ENCODE measurements around the gene KLHL6. TPM values are rescaled to one million over a fixed set of nuclear protein-coding genes. Genes with fewer than 3 reads are reported as not detected.
"Not testable (repeated sequence)": the region's sequence is repeated elsewhere in the genome, so short reads cannot be mapped to it uniquely, and the experiment has no call there.

The KLHL6 gene
- total RNA-seq, 1 experiment from 2014 or later, result not detected

DNA sequence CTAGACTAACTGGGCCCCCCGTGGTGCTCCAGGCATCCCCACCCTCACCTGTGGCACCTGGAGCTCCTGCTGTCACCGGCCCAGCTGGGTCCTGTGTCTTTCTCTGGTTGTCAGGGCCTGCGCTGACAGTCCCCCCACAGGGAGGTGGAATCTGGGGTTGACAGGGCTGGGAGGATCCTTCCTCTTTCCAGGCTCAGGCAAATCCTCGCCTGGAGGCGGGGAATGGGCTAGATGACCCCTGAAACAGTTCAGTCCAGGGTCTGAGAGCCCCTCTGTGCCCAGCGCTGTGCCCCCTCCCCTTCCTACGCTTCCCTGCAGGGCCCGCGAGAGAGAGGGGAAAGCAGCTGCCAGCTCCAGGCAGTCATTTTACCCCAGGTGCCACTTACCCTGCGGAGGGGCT lies 77.0 kb downstream of the KLHL6 start:
- POLR2A ChIA-PET (ENCODE audit: low non-redundant PET), result no interaction called here
- no peak overlapping the region for H3K4me3 ChIP-seq (ENCODE audit: low read depth, low read length, poor library complexity, severe bottlenecking)
- H3K27ac ChIP-seq (ENCODE audit: low read depth, low read length, poor library complexity, severe bottlenecking), result no peak overlapping the region
- no peaks in the 10 kb centered on the region for H3K9me3 ChIP-seq (ENCODE audit: low read depth, low read length, poor library complexity, severe bottlenecking)
- no peaks in the 10 kb centered on the region for H3K36me3 ChIP-seq (ENCODE audit: insufficient read depth, low read length, poor library complexity, severe bottlenecking)
- no peaks in the 10 kb centered on the region for H3K4me1 ChIP-seq (ENCODE audit: insufficient read depth, low read length, poor library complexity, severe bottlenecking)
- CTCF ChIA-PET, result interaction anchor here (0.5 kb wide), 1 partner anchor 150 kb away, joined by 5 read pairs; no protein-coding TSS in a partner anchor
- intact Hi-C loops (cut with micrococcal nuclease; ENCODE audit: unreplicated experiment), result loop anchor here (5.0 kb wide), 1 partner anchor 404 kb away; the partner anchor contains the start of gene PARL
- BruUV-seq (replicated peaks), result no TSS peak
- TF ChIP-seq EZH2 (IDR thresholded peaks at IDR 0.05; ENCODE audit: borderline replicate concordance, low read depth, low read length, poor library complexity, severe bottlenecking) (no peak), CTCF (conservative IDR thresholded peaks at IDR 0.05; ENCODE audit: low read depth, low read length) (no peak)
- H3K27me3 ChIP-seq (replicated peaks; ENCODE audit: insufficient read depth, low read depth, low read length, poor library complexity), result peaks cover 5% of the 10 kb centered on the region
- DNase-seq (ENCODE audit: low spot score), result no peak

GRCh38 chr3:183477801-183478456 lies 77.6 kb downstream of the KLHL6 start:
- Histone ChIP-seq H3K36me3 (ENCODE audit: insufficient read depth, low read length, poor library complexity, severe bottlenecking) (no peaks in the 10 kb centered on the region), H3K27me3 (replicated peaks; ENCODE audit: insufficient read depth, low read depth, low read length, poor library complexity) (peaks cover 5% of the 10 kb centered on the region), H3K27ac (ENCODE audit: low read depth, low read length, poor library complexity, severe bottlenecking) (no peak overlapping the region), H3K9me3 (ENCODE audit: low read depth, low read length, poor library complexity, severe bottlenecking) (no peaks in the 10 kb centered on the region), H3K4me3 (ENCODE audit: low read depth, low read length, poor library complexity, severe bottlenecking) (no peak overlapping the region), H3K4me1 (ENCODE audit: insufficient read depth, low read length, poor library complexity, severe bottlenecking) (no peaks in the 10 kb centered on the region)
- ChIA-PET POLR2A (ENCODE audit: low non-redundant PET) (no interaction called here), CTCF (no interaction called here)
- no peak for TF ChIP-seq CTCF (conservative IDR thresholded peaks at IDR 0.05; ENCODE audit: low read depth, low read length)
- no peak for TF ChIP-seq EZH2 (IDR thresholded peaks at IDR 0.05; ENCODE audit: borderline replicate concordance, low read depth, low read length, poor library complexity, severe bottlenecking)
- no peak for DNase-seq (ENCODE audit: low spot score)
- intact Hi-C loops (cut with micrococcal nuclease; ENCODE audit: unreplicated experiment), result loop anchor here (5.0 kb wide), 1 partner anchor 404 kb away; the partner anchor contains the start of gene PARL
- no TSS peak for BruUV-seq (replicated peaks)

GRCh38 chr3:183475764-183476162 lies 79.7 kb downstream of the KLHL6 start:
- BruUV-seq (replicated peaks); H3K4me1 ChIP-seq (ENCODE audit: insufficient read depth, low read length, poor library complexity, severe bottlenecking); H3K27ac ChIP-seq (ENCODE audit: low read depth, low read length, poor library complexity, severe bottlenecking); H3K4me3 ChIP-seq (ENCODE audit: low read depth, low read length, poor library complexity, severe bottlenecking); POLR2A ChIA-PET (ENCODE audit: low non-redundant PET); H3K36me3 ChIP-seq (ENCODE audit: insufficient read depth, low read length, poor library complexity, severe bottlenecking); H3K9me3 ChIP-seq (ENCODE audit: low read depth, low read length, poor library complexity, severe bottlenecking); CTCF ChIA-PET; DNase-seq (ENCODE audit: low spot score); H3K27me3 ChIP-seq (replicated peaks; ENCODE audit: insufficient read depth, low read depth, low read length, poor library complexity): not testable (repeated sequence)
- intact Hi-C loops (cut with micrococcal nuclease; ENCODE audit: unreplicated experiment), result loop anchor here (5.0 kb wide), 1 partner anchor 407 kb away; the partner anchor contains the start of gene PARL

Data from A673 (cell line).